Measurements from ENCODE around the gene PDZD2.

The PDZD2 gene

GRCh38 chr5:31966936-31967335 lies 328.0 kb downstream of the PDZD2 start:
- no peak for DNase-seq (ENCODE audit: low spot score)

- DNase-seq (ENCODE audit: low spot score), result no peak
Measured at GRCh38 chr5:31967461-31967860, 328.5 kb downstream of the PDZD2 start.

GRCh38 chr5:31972558-31972957 lies 333.6 kb downstream of the PDZD2 start:
- DNase-seq (ENCODE audit: low spot score), result peak; percentile 24

DNA sequence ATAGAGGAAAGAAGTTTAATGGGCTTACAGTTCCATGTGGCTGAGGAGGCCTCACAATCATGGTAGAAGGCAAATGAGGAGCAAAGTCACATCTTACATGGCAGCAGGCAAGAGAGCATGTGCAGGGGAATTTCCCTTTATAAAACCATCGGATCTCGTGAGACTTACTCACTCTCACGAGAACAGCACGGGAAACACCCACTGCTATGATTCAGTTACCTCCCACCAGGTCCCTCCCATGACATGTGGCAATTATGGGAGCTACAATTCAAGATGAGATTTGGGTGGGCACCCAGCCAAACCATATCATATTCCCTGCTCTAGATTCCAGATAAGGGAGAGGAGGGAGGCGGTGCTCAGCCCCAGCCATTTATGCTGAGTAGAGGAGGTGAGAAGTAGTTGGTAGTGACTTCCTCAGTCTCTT lies 336.3 kb downstream of the PDZD2 start:
- DNase-seq (ENCODE audit: low spot score), result peak; percentile 57

GRCh38 chr5:31976169-31976568 lies 337.2 kb downstream of the PDZD2 start:
- DNase-seq (ENCODE audit: low spot score), result no peak

DNA sequence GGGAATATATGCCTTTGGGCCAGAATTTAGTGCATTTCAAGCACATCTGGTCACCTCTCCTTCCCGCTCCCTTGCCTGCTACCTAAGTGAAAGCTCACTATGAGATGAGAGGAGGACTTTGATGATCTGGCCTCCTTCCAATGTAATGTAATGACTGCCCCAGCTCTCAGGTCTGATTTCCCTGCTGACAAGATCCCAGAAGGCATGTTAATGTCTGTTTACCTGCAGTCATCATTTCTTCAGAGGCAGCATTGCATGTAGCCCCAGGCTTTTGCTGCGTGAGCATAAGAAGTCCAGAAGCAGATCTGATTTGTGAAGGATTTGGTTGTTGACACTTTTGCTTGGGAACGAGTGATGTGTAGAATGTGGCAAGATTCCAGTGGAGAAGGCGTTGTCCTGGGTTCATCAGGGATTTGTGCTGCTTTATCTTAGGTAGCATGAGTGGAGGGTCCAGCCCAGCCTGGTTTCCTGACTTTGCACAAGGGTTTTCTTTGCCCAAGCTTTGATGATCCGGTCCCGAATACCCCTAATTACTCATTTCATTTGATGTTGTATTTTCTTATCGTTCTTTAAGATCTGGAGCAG lies 342.5 kb downstream of the PDZD2 start:
- no peak for DNase-seq (ENCODE audit: low spot score)

- no peak for DNase-seq (ENCODE audit: low spot score)
Measured at GRCh38 chr5:31982027-31982426, 343.1 kb downstream of the PDZD2 start.

- DNase-seq (ENCODE audit: low spot score), result no peak
Measured at GRCh38 chr5:31982621-31983020, 343.7 kb downstream of the PDZD2 start.

GRCh38 chr5:31983851-31984250 lies 344.9 kb downstream of the PDZD2 start:
- DNase-seq (ENCODE audit: low spot score), result no peak

GRCh38 chr5:31984691-31985090 lies 345.8 kb downstream of the PDZD2 start:
- no peak for DNase-seq (ENCODE audit: low spot score)

DNA sequence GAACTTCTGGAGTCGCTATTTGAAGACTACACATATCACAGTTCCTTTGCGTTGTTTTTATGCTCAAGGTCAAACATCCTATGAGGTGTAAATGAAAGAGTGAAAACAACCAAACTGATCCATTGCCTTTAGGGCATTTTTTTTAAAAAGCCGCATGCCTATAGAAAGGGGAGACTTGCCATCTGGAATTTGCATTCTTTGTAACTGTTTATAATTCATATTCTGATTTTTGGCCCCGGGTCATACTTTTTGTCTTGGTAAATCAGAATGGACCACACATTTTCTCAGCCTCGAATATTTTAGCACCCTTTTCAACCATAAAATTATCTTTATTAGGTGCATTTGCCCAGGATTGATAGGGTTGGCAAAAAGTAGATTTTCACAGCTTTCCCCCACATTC lies 347.2 kb downstream of the PDZD2 start:
- no peak for DNase-seq (ENCODE audit: low spot score)

DNA sequence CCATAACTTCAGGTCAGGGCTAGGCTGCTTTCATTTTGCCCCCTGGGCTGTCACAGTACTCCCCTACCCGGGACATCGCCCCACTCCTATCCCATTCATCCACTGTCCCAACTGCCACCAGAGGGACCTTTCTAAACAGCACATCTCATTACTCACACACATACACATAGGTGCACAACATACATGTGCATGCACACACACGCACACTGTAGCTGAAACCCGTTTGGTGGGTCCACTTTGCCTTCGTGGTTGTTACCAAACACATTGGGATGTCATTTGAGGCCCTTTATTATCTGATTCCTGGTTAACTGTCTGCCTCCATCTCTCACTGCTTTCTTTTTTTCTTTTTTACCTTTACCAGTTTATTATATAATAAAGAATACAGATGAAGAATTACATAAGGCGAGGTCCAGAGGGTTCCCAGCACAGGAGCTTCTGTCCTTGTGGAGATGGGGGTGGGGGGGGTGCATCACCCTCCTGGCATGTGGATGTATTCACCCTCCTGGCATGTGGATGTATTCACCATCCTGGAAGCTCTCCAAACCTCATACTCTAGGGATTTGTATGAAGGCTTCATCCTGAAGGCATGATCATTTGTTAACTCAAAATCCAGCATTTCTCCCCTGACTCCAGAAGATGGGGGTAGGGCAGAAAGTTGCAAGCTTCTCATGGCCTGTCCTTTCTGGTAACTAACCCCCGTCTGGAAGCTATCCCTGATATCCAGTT lies 349.2 kb downstream of the PDZD2 start:
- DNase-seq (ENCODE audit: low spot score), result no peak

- no peak for DNase-seq (ENCODE audit: low spot score)
Measured at GRCh38 chr5:31990081-31990650, 351.2 kb downstream of the PDZD2 start.

DNA sequence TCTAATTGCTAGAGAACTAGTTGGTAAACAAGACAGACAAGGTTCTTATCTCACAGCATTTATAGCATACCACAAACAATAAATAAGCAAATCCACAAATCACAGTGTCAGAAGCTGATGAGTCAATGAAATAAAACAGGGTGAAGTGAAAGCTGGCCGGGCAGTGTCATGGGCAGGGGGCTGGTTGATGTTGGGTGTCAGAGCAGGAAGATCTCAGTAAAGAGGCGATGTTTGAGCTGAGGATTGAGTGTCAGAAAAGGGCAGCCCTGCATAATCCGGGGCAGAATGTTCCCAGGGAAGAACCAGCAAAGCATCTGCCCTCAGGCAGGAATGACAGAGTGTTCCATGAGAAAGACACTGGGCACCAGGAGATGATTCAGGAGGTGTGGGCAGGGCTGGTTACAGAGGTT lies 351.8 kb downstream of the PDZD2 start:
- DNase-seq (ENCODE audit: low spot score), result no peak

DNA sequence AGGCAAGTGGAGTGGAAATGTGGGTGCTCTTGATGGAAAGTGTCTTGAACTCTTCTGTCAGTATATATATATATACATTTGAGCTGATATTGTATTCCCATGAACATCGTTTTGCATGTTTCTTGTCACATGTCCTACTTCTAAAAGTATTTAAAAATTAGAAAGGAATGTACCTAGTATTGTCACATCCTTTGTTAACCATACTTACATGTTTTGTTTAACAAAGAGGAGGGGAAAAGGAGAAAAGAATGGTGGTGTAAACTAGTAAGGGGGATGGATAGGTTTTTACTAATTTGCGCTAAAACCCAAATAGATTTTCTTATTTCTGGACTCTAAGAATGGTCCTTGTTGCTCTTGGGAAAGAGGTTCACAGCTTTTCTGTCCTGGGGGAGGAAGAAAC lies 353.4 kb downstream of the PDZD2 start:
- no peak for DNase-seq (ENCODE audit: low spot score)

DNA sequence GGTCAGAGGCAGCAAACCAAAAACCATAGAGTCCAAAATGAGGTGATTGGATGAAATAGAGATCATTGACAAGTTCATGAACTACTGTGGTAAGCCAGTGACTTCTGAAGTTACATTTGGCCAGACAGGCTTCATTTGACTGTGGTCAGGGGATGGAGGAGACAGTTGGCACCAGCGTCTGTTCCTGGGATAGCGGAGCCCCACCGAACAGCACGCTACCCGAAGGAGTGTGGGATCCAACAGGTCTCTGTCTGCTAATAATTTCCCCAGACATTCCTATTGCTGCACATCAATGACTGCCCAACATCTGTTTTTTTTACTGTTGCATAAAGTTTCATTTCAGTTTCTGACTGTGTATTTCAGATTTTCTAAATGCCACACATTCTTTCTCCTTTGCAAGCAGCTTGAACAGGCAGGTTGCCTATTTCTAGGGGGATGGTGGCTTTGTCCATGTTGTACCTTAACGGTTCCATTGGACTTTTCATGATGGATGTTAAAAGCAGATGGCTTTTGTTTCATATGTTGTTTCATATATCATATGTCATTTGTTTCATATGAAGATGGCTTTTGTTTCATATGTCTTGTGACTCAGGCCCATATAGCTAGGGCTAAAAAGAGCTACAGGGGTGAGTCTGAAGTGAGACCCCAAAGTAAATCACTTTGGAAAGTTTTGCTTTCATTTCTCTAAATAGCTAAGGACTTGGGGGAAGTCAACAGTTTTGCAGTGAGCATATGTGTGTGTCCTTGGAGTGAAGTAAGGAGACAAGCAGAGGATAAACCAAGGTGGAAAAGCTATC lies 354.4 kb downstream of the PDZD2 start:
- no peak for DNase-seq (ENCODE audit: low spot score)

DNA sequence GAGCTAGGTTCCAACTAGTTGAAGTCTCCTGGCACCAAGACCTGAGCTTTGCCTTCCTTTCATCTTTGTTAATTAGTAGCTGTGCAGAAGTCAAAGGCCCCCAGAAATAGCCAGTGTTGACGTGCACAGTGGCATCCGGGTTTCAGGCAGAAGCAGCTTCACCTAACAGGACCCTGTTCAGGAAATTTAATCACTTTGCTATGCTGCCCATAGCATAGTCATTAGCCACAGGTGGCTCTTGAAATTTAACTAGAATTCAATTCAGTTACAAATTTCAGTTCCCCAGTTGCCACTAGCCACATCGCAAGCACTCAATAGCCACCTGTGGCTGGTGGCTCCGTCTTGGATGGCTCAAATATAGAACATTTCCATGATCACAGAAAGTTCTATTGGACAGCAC lies 356.1 kb downstream of the PDZD2 start:
- no peak for DNase-seq (ENCODE audit: low spot score)

GRCh38 chr5:31995714-31996113 lies 356.8 kb downstream of the PDZD2 start:
- DNase-seq (ENCODE audit: low spot score), result no peak

DNA sequence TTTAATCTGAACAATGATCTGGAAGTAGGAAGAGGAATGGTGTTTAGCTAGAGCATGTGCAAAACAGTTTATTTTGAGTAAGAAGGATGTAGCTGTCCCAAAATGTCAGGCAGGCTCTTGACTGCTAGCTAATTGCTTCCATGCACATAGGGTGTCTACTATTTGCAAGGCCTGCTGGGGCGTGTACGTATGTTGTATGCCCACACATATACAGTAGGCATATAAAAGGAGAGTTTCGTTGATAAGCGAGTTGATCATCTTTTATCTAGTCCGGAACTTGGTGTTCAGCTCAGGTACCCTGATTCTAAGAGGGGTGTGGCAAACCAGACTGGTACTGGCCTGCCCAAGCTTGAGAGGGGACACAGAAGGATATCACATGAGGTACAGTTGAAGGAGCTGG lies 358.0 kb downstream of the PDZD2 start:
- DNase-seq (ENCODE audit: low spot score), result no peak

- DNase-seq (ENCODE audit: low spot score), result no peak
Measured at GRCh38 chr5:31999470-31999869, 360.5 kb downstream of the PDZD2 start.

DNA sequence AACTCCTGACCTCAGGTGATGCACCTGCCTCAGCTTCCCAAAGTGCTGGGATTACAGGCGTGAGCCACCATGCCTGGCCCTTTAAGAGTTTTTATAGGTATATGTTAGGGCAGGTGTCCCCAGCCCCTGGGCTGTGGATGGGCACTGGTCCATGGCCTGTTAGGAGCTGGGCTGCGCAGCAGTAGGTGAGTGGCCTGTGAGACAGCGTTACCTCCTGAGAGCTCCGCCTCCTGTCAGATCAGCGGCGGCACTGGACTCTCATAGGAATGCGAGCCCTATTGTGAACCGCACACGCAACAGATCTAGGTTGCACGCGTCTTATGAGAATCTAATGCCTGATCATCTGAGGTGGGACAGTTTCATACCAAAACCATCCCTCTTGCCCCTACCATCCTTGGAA lies 361.8 kb downstream of the PDZD2 start:
- no peak for DNase-seq (ENCODE audit: low spot score)

- no peak for DNase-seq (ENCODE audit: low spot score)
Measured at GRCh38 chr5:32001284-32001683, 362.4 kb downstream of the PDZD2 start.

All from SK-N-DZ (cell line).